Lower leg skin (tissue), 3 donors: ENCODE data around the gene PTPRN2.

ENCODE experiments used
- POLR2A ChIP-seq, 2 donors: fragments of 450-650 bp; IDR thresholded peaks; one replicate each; pipeline ENCODE4 v1.6.1; 2016 to 2017; ENCODE audit warnings: antibody characterized with exemption in 2 of 2, mild to moderate bottlenecking in 1 of 2, moderate library complexity in 1 of 2
- TF ChIP-seq, protein P1 (sequence below), 3 donors: fragments of 450-650 bp; IDR thresholded peaks; one replicate each; pipeline ENCODE4 v1.5.1; 2016; ENCODE audit warnings: antibody characterized with exemption in 3 of 3, mild to moderate bottlenecking in 3 of 3, moderate library complexity in 2 of 3

DNA sequence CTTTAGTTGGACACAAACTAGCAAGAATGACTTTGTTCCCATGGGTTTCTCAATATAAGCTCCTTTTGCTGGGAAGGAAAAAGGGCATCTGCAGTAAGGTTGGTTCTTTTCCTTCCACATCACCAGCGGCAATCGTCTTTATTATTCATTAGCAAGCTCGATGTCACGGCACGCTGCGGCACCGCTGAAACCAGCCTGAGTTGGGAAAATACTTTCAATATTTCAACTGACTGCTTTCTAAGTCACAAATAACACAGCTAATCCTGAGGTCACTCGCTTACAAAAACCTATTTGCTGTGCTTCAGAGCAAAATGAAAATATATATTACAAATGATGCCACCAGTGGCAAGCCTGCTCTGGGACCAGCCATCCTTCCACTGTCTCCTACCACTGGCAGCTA, 665.0 kb downstream of the PTPRN2 start:
- TF ChIP-seq, protein P1, sequence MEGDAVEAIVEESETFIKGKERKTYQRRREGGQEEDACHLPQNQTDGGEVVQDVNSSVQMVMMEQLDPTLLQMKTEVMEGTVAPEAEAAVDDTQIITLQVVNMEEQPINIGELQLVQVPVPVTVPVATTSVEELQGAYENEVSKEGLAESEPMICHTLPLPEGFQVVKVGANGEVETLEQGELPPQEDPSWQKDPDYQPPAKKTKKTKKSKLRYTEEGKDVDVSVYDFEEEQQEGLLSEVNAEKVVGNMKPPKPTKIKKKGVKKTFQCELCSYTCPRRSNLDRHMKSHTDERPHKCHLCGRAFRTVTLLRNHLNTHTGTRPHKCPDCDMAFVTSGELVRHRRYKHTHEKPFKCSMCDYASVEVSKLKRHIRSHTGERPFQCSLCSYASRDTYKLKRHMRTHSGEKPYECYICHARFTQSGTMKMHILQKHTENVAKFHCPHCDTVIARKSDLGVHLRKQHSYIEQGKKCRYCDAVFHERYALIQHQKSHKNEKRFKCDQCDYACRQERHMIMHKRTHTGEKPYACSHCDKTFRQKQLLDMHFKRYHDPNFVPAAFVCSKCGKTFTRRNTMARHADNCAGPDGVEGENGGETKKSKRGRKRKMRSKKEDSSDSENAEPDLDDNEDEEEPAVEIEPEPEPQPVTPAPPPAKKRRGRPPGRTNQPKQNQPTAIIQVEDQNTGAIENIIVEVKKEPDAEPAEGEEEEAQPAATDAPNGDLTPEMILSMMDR (IDR thresholded peaks at IDR 0.05) = no peak
- TF ChIP-seq POLR2A (IDR thresholded peaks at IDR 0.05) = no peak
